ENCODE results near the gene PADI3. TPM values are rescaled to one million over a fixed set of nuclear protein-coding genes. Genes with fewer than 3 reads are reported as not detected.

The PADI3 gene
- total RNA-seq, 4 donors from 2014 or later, result not detected

DNA sequence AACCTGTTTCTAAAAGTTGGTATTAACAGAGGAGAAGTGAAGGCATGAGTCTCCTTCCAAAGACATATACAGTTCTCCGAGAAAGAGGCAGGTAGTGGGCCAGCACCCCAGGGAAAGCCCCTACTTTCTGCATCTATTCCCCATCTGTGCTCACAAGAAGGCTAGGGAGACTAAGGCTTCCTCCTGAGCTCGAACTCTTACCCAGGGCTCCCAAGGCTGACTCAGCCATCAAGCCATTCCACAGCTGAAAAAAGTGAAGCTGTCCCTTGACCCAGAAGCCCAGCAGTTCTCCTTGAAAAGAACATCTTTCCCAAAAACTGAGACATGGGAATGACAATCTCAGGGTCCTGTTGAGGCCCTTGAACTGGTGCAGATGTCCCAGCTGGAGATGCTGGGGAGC, 1.9 kb upstream of the PADI3 start:
- no peak for TF ChIP-seq CTCF (IDR thresholded peaks at IDR 0.05)
- TF ChIP-seq POLR2A (IDR thresholded peaks at IDR 0.05), result no peak
- Histone ChIP-seq H3K4me3 (no peak overlapping the region), H3K27me3 (no peaks in the 10 kb centered on the region), H3K36me3 (no peaks in the 10 kb centered on the region), H3K4me1 (no peaks in the 10 kb centered on the region), H3K9me3 (no peaks in the 10 kb centered on the region), H3K27ac (no peak overlapping the region)
- intact Hi-C loops (cut with DNase I; ENCODE audit: low total_unique reads), result no loop called here
- DNase-seq, result no peak

DNA sequence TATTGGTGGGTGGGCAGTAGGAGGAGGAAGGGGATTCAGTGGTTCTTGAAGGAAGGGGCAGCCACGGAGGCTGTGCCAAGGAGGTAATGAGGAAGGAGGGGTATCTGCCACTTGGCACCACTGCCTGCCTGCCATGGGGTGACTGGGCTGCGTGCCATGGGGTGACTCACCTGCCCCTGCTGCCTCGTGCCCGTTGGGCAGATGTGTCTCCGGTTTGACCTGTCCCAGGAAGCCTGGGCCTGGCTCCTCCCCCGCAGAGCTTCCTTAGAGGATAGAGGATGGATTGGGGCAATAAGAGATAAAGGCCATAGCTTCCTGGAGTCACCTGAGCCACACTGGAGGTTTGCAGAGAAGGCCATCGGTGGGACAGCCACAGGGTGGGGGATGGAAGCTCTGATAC, 1.7 kb downstream of the PADI3 start:
- Histone ChIP-seq H3K4me1 (no peaks in the 10 kb centered on the region), H3K27ac (no peak overlapping the region), H3K9me3 (no peaks in the 10 kb centered on the region), H3K27me3 (no peaks in the 10 kb centered on the region), H3K4me3 (no peak overlapping the region), H3K36me3 (no peaks in the 10 kb centered on the region)
- no peak for TF ChIP-seq CTCF (IDR thresholded peaks at IDR 0.05)
- no peak for TF ChIP-seq POLR2A (IDR thresholded peaks at IDR 0.05)
- DNase-seq, result no peak
- intact Hi-C loops (cut with DNase I; ENCODE audit: low total_unique reads), result no loop called here

GRCh38 chr1:17251246-17251645, 2.3 kb downstream of the PADI3 start:
- Histone ChIP-seq H3K9me3 (no peaks in the 10 kb centered on the region), H3K27me3 (no peaks in the 10 kb centered on the region), H3K27ac (no peak overlapping the region), H3K4me1 (no peaks in the 10 kb centered on the region), H3K36me3 (no peaks in the 10 kb centered on the region), H3K4me3 (no peak overlapping the region)
- TF ChIP-seq CTCF (IDR thresholded peaks at IDR 0.05), result no peak
- TF ChIP-seq POLR2A (IDR thresholded peaks at IDR 0.05), result no peak
- DNase-seq, result no peak
- intact Hi-C loops (cut with DNase I; ENCODE audit: low total_unique reads), result no loop called here

- TF ChIP-seq POLR2A (IDR thresholded peaks at IDR 0.05) (no peak), CTCF (IDR thresholded peaks at IDR 0.05) (no peak)
- no peaks in the 10 kb centered on the region for H3K27me3 ChIP-seq
- H3K4me3 ChIP-seq, result no peak overlapping the region
- no peaks in the 10 kb centered on the region for H3K9me3 ChIP-seq
- DNase-seq, result no peak
- H3K27ac ChIP-seq, result no peak overlapping the region
- intact Hi-C loops (cut with DNase I; ENCODE audit: low total_unique reads), result no loop called here
- H3K4me1 ChIP-seq, result no peaks in the 10 kb centered on the region
- no peaks in the 10 kb centered on the region for H3K36me3 ChIP-seq
These were observed 2.9 kb downstream of the PADI3 start for GRCh38 chr1:17251701-17252376.

GRCh38 chr1:17255336-17255735, 6.4 kb downstream of the PADI3 start:
- H3K27me3 ChIP-seq, result no peaks in the 10 kb centered on the region
- intact Hi-C loops (cut with DNase I; ENCODE audit: low total_unique reads), result no loop called here

More at GRCh38 chr1:17255336-17255735, 6.4 kb downstream of the PADI3 start:
- TF ChIP-seq POLR2A (IDR thresholded peaks at IDR 0.05) (no peak), CTCF (IDR thresholded peaks at IDR 0.05) (no peak)
- H3K9me3 ChIP-seq, result no peaks in the 10 kb centered on the region
- H3K4me3 ChIP-seq, result no peak overlapping the region
- no peak overlapping the region for H3K27ac ChIP-seq
- H3K36me3 ChIP-seq, result no peaks in the 10 kb centered on the region
- DNase-seq, result no peak
- no peaks in the 10 kb centered on the region for H3K4me1 ChIP-seq
